Measurements from ENCODE around the gene UTF1.

UTF1 gene

GRCh38 chr10:133187091-133187905 lies 42.7 kb upstream of the UTF1 start:
- ChIA-PET POLR2A (no interaction called here), CTCF (no interaction called here)
- Histone ChIP-seq H3K4me3 (ENCODE audit: low read depth, low read length) (no peak overlapping the region), H3K27ac (ENCODE audit: extremely low read depth, low read depth, low read length) (no peak overlapping the region), H3K36me3 (ENCODE audit: control insufficient read depth in 2 of 2, insufficient read depth in 1 of 2, low read length in 2 of 2) (peaks cover 0 to 9% of the 10 kb centered on the region in 2 experiments; a peak in 1 of 3 replicates), H3K4me1 (ENCODE audit: control insufficient read depth, insufficient read depth, low read length) (no peaks in the 10 kb centered on the region), H3K9me3 (ENCODE audit: control insufficient read depth, insufficient read depth, low read depth, low read length) (no peaks in the 10 kb centered on the region)
- TF ChIP-seq EGR2 (tag by site-specific recombination; IDR thresholded peaks at IDR 0.05; ENCODE audit: low read depth): no peak
- TF ChIP-seq ZBTB48 (tag by site-specific recombination; IDR thresholded peaks at IDR 0.05): no peak
- TF ChIP-seq GLI2 (tag by site-specific recombination; IDR thresholded peaks at IDR 0.05; ENCODE audit: borderline replicate concordance, low read depth): no peak
- peak; percentile 30; the same call in 1 of the 2 replicates for TF ChIP-seq SCRT2 (tag by site-specific recombination; IDR thresholded peaks at IDR 0.05)
- TF ChIP-seq ELK4 (IDR thresholded peaks at IDR 0.05; ENCODE audit: borderline replicate concordance, low read depth, low read length): no peak

GRCh38 chr10:133187906-133188681 lies 41.9 kb upstream of the UTF1 start:
- no peaks in the 10 kb centered on the region for H3K9me3 ChIP-seq (ENCODE audit: control insufficient read depth, insufficient read depth, low read depth, low read length)
- CTCF ChIA-PET: no interaction called here
- no peak overlapping the region for H3K4me3 ChIP-seq (ENCODE audit: low read depth, low read length)
- no peaks in the 10 kb centered on the region for H3K4me1 ChIP-seq (ENCODE audit: control insufficient read depth, insufficient read depth, low read length)
- H3K27ac ChIP-seq (ENCODE audit: extremely low read depth, low read depth, low read length): no peak overlapping the region
- no peak for TF ChIP-seq ZBTB44 (tag by site-specific recombination; IDR thresholded peaks at IDR 0.05)
- TF ChIP-seq ZNF776 (tag by site-specific recombination; IDR thresholded peaks at IDR 0.05; ENCODE audit: borderline replicate concordance): no peak
- POLR2A ChIA-PET: no interaction called here
- H3K36me3 ChIP-seq (ENCODE audit: control insufficient read depth in 2 of 2, insufficient read depth in 1 of 2, low read length in 2 of 2): peaks cover 0 to 9% of the 10 kb centered on the region in 2 experiments; a peak in 1 of 3 replicates

GRCh38 chr10:133189256-133189655 lies 40.8 kb upstream of the UTF1 start:
- TF ChIP-seq ZNF707 (tag by site-specific recombination; IDR thresholded peaks at IDR 0.05) (no peak), ZNF837 (tag by site-specific recombination; IDR thresholded peaks at IDR 0.05) (no peak), ZNF518A (tag by site-specific recombination; conservative IDR thresholded peaks at IDR 0.05; ENCODE audit: low read depth) (no peak), ZNF10 (tag by site-specific recombination; IDR thresholded peaks at IDR 0.05) (no peak), ZBTB7A (tag by site-specific recombination; IDR thresholded peaks at IDR 0.05; ENCODE audit: low read depth) (no peak), GLI4 (tag by site-specific recombination; IDR thresholded peaks at IDR 0.05) (no peak), ZNF549 (tag by site-specific recombination; IDR thresholded peaks at IDR 0.05) (no peak), HOXC10 (CRISPR knock-in tag; IDR thresholded peaks at IDR 0.05) (no peak), ZSCAN5A (tag by site-specific recombination; IDR thresholded peaks at IDR 0.05) (no peak), ZNF132 (tag by site-specific recombination; IDR thresholded peaks at IDR 0.05; ENCODE audit: borderline replicate concordance) (no peak), ZBTB17 (tag by site-specific recombination; IDR thresholded peaks at IDR 0.05) (no peak), ZNF624 (tag by site-specific recombination; IDR thresholded peaks at IDR 0.05) (no peak), SALL2 (tag by site-specific recombination; IDR thresholded peaks at IDR 0.05; ENCODE audit: borderline replicate concordance) (no peak)
- Histone ChIP-seq H3K9me3 (ENCODE audit: control insufficient read depth, insufficient read depth, low read depth, low read length) (no peaks in the 10 kb centered on the region), H3K4me1 (ENCODE audit: control insufficient read depth, insufficient read depth, low read length) (no peaks in the 10 kb centered on the region), H3K27ac (ENCODE audit: extremely low read depth, low read depth, low read length) (no peak overlapping the region), H3K36me3 (ENCODE audit: control insufficient read depth in 2 of 2, insufficient read depth in 1 of 2, low read length in 2 of 2) (peaks cover 0 to 4% of the 10 kb centered on the region in 2 experiments; a peak in 1 of 3 replicates), H3K4me3 (ENCODE audit: low read depth, low read length) (no peak overlapping the region)
- ChIA-PET CTCF (no interaction called here), POLR2A (no interaction called here)
